B cell (primary cell): ENCODE measurements around the gene NEURL2.
"Not testable (repeated sequence)": the region's sequence is repeated elsewhere in the genome, so short reads cannot be mapped to it uniquely, and the experiment has no call there.

Experiments
- CTCF ChIP-seq: fragments of 200-600 bp; IDR thresholded peaks from one replicate; pipeline ENCODE4 v1.8.0; 2022; ENCODE audit warnings: antibody characterized with exemption, mild to moderate bottlenecking
- EZH2 ChIP-seq: IDR thresholded peaks from 2 replicates; pipeline ENCODE4 v1.6.1; 2012; ENCODE audit warnings: borderline replicate concordance, low read depth, mild to moderate bottlenecking, moderate library complexity, low read length; ENCODE audit not compliant: insufficient read depth, poor library complexity, severe bottlenecking

- TF ChIP-seq CTCF, EZH2: not testable (repeated sequence)
These were observed 16.9 kb downstream of the NEURL2 start for GRCh38 chr20:45874104-45874481.
